ENCODE results near the gene PPP1R9B.

- TF ChIP-seq, protein P1, sequence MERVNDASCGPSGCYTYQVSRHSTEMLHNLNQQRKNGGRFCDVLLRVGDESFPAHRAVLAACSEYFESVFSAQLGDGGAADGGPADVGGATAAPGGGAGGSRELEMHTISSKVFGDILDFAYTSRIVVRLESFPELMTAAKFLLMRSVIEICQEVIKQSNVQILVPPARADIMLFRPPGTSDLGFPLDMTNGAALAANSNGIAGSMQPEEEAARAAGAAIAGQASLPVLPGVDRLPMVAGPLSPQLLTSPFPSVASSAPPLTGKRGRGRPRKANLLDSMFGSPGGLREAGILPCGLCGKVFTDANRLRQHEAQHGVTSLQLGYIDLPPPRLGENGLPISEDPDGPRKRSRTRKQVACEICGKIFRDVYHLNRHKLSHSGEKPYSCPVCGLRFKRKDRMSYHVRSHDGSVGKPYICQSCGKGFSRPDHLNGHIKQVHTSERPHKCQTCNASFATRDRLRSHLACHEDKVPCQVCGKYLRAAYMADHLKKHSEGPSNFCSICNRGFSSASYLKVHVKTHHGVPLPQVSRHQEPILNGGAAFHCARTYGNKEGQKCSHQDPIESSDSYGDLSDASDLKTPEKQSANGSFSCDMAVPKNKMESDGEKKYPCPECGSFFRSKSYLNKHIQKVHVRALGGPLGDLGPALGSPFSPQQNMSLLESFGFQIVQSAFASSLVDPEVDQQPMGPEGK (CRISPR knock-in tag; IDR thresholded peaks at IDR 0.05; ENCODE audit: borderline replicate concordance), result no peak
- no peak for TF ChIP-seq ZNF70 (CRISPR knock-in tag; IDR thresholded peaks at IDR 0.05)
- no peak for TF ChIP-seq ZFP3 (CRISPR knock-in tag; IDR thresholded peaks at IDR 0.05)
- TF ChIP-seq POU6F1 (CRISPR knock-in tag; IDR thresholded peaks at IDR 0.05; ENCODE audit: borderline replicate concordance, low read depth), result no peak
- no peak for TF ChIP-seq BACH2 (CRISPR knock-in tag; IDR thresholded peaks at IDR 0.05; ENCODE audit: borderline replicate concordance)
- TF ChIP-seq ZC3H10 (CRISPR knock-in tag; IDR thresholded peaks at IDR 0.05), result no peak
These were observed 43.9 kb upstream of the PPP1R9B start for GRCh38 chr17:50194140-50194933.

Measured in SK-N-SH treated with all-trans-retinoic acid at 6 μM for 48 hours (cell line).